Hematopoietic multipotent progenitor cell treated with erythropoietin and hydrocortisone succinate and interleukin-3 and kit ligand, for 15 days (in vitro differentiated cells): ENCODE data around the gene TNFRSF11A.

Experiments used
- DNase-seq: peaks from one replicate; pipeline ENCODE4 v3.0.0-alpha.2; 2015; ENCODE audit warnings: low spot score

TNFRSF11A gene

GRCh38 chr18:62420151-62420512, 95.0 kb downstream of the TNFRSF11A start:
- no peak for DNase-seq

GRCh38 chr18:62420513-62421209, 95.6 kb downstream of the TNFRSF11A start:
- DNase-seq = peak; percentile 81

GRCh38 chr18:62425465-62426190, 100.5 kb downstream of the TNFRSF11A start:
- DNase-seq = peak; percentile 93

- no peak for DNase-seq
Measured at GRCh38 chr18:62426191-62426488, 101.0 kb downstream of the TNFRSF11A start.

GRCh38 chr18:62432176-62432575, 107.1 kb downstream of the TNFRSF11A start:
- no peak for DNase-seq

GRCh38 chr18:62434798-62435197, 109.7 kb downstream of the TNFRSF11A start:
- DNase-seq = no peak

- DNase-seq = no peak
Measured at GRCh38 chr18:62435435-62436031, 110.4 kb downstream of the TNFRSF11A start.

- no peak for DNase-seq
Measured at GRCh38 chr18:62436636-62437234, 111.6 kb downstream of the TNFRSF11A start.

- no peak for DNase-seq
Measured at GRCh38 chr18:62437235-62438017, 112.3 kb downstream of the TNFRSF11A start.

- no peak for DNase-seq
Measured at GRCh38 chr18:62438018-62438329, 112.9 kb downstream of the TNFRSF11A start.

- no peak for DNase-seq
Measured at GRCh38 chr18:62438402-62438801, 113.3 kb downstream of the TNFRSF11A start.

GRCh38 chr18:62438866-62439265, 113.8 kb downstream of the TNFRSF11A start:
- no peak for DNase-seq
